Measurements from ENCODE around the gene IRX4. TPM values are rescaled to one million over a fixed set of nuclear protein-coding genes. Genes with fewer than 3 reads are reported as not detected.

IRX4 gene
- total and polyA plus RNA-seq, 2 experiments from 2014 or later: 0.82 to 1.7 TPM

DNA sequence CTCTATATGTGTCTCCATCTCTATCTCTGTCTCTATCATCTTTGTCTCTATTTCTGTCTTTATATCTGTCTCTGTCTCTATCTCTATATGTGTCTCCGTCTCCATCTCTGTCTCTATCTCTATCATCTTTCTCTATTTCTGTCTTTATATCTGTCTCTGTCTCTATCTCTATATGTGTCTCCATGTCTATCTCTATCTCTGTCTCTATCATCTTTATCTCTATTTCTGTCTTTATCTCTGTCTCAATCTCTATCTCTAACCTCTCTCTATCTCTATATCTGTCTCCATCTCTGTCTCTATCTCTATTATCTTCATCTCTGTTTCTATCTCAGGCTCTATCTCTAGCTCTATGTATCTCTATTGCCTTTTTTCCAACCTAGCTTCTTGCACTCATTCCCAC lies 37.0 kb downstream of the IRX4 start (continued):
- TF ChIP-seq, protein P1, sequence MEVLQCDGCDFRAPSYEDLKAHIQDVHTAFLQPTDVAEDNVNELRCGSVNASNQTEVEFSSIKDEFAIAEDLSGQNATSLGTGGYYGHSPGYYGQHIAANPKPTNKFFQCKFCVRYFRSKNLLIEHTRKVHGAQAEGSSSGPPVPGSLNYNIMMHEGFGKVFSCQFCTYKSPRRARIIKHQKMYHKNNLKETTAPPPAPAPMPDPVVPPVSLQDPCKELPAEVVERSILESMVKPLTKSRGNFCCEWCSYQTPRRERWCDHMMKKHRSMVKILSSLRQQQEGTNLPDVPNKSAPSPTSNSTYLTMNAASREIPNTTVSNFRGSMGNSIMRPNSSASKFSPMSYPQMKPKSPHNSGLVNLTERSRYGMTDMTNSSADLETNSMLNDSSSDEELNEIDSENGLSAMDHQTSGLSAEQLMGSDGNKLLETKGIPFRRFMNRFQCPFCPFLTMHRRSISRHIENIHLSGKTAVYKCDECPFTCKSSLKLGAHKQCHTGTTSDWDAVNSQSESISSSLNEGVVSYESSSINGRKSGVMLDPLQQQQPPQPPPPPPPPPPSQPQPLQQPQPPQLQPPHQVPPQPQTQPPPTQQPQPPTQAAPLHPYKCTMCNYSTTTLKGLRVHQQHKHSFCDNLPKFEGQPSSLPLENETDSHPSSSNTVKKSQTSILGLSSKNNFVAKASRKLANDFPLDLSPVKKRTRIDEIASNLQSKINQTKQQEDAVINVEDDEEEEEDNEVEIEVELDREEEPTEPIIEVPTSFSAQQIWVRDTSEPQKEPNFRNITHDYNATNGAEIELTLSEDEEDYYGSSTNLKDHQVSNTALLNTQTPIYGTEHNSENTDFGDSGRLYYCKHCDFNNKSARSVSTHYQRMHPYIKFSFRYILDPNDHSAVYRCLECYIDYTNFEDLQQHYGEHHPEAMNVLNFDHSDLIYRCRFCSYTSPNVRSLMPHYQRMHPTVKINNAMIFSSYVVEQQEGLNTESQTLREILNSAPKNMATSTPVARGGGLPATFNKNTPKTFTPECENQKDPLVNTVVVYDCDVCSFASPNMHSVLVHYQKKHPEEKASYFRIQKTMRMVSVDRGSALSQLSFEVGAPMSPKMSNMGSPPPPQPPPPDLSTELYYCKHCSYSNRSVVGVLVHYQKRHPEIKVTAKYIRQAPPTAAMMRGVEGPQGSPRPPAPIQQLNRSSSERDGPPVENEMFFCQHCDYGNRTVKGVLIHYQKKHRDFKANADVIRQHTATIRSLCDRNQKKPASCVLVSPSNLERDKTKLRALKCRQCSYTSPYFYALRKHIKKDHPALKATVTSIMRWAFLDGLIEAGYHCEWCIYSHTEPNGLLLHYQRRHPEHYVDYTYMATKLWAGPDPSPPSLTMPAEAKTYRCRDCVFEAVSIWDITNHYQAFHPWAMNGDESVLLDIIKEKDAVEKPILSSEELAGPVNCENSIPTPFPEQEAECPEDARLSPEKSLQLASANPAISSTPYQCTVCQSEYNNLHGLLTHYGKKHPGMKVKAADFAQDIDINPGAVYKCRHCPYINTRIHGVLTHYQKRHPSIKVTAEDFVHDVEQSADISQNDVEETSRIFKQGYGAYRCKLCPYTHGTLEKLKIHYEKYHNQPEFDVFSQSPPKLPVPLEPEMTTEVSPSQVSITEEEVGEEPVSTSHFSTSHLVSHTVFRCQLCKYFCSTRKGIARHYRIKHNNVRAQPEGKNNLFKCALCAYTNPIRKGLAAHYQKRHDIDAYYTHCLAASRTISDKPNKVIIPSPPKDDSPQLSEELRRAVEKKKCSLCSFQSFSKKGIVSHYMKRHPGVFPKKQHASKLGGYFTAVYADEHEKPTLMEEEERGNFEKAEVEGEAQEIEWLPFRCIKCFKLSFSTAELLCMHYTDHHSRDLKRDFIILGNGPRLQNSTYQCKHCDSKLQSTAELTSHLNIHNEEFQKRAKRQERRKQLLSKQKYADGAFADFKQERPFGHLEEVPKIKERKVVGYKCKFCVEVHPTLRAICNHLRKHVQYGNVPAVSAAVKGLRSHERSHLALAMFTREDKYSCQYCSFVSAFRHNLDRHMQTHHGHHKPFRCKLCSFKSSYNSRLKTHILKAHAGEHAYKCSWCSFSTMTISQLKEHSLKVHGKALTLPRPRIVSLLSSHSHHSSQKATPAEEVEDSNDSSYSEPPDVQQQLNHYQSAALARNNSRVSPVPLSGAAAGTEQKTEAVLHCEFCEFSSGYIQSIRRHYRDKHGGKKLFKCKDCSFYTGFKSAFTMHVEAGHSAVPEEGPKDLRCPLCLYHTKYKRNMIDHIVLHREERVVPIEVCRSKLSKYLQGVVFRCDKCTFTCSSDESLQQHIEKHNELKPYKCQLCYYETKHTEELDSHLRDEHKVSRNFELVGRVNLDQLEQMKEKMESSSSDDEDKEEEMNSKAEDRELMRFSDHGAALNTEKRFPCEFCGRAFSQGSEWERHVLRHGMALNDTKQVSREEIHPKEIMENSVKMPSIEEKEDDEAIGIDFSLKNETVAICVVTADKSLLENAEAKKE (CRISPR knock-in tag; IDR thresholded peaks at IDR 0.05): no peak
- TF ChIP-seq CREB1 (CRISPR knock-in tag; IDR thresholded peaks at IDR 0.05; ENCODE audit: low read depth) (no peak), STAT1 (IDR thresholded peaks at IDR 0.05; ENCODE audit: unreplicated experiment) (no peak), EZH2phosphoT487 (IDR thresholded peaks at IDR 0.05; ENCODE audit: unreplicated experiment) (no peak), JUNB (IDR thresholded peaks at IDR 0.05; ENCODE audit: unreplicated experiment) (no peak), ZNF331 (CRISPR knock-in tag; IDR thresholded peaks at IDR 0.05; ENCODE audit: low read depth) (no peak), EZH2 (IDR thresholded peaks at IDR 0.05; ENCODE audit: low read depth, unreplicated experiment) (no peak)
- TF ChIP-seq, protein P2, sequence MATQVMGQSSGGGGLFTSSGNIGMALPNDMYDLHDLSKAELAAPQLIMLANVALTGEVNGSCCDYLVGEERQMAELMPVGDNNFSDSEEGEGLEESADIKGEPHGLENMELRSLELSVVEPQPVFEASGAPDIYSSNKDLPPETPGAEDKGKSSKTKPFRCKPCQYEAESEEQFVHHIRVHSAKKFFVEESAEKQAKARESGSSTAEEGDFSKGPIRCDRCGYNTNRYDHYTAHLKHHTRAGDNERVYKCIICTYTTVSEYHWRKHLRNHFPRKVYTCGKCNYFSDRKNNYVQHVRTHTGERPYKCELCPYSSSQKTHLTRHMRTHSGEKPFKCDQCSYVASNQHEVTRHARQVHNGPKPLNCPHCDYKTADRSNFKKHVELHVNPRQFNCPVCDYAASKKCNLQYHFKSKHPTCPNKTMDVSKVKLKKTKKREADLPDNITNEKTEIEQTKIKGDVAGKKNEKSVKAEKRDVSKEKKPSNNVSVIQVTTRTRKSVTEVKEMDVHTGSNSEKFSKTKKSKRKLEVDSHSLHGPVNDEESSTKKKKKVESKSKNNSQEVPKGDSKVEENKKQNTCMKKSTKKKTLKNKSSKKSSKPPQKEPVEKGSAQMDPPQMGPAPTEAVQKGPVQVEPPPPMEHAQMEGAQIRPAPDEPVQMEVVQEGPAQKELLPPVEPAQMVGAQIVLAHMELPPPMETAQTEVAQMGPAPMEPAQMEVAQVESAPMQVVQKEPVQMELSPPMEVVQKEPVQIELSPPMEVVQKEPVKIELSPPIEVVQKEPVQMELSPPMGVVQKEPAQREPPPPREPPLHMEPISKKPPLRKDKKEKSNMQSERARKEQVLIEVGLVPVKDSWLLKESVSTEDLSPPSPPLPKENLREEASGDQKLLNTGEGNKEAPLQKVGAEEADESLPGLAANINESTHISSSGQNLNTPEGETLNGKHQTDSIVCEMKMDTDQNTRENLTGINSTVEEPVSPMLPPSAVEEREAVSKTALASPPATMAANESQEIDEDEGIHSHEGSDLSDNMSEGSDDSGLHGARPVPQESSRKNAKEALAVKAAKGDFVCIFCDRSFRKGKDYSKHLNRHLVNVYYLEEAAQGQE (IDR thresholded peaks at IDR 0.05; ENCODE audit: unreplicated experiment): no peak

Measured in GM23338 (cell line).